Measurements from ENCODE around the gene SGCG.

GRCh38 chr13:23160638-23161480 lies 19.9 kb upstream of the SGCG start:
- no peak for TF ChIP-seq CTCF (conservative IDR thresholded peaks at IDR 0.05; ENCODE audit: low read length)
- TF ChIP-seq EZH2phosphoT487 (IDR thresholded peaks at IDR 0.05; ENCODE audit: borderline replicate concordance, low read depth, low read length), result no peak
